ENCODE measurements around the gene THTPA.
"Not testable (repeated sequence)": the region's sequence is repeated elsewhere in the genome, so short reads cannot be mapped to it uniquely, and the experiment has no call there.

The THTPA gene

GRCh38 chr14:23533652-23534435, 22.2 kb upstream of the THTPA start:
- DNase-seq (ENCODE audit: low read depth in 2 of 2) = no peak

- DNase-seq (ENCODE audit: low read depth in 2 of 2) = no peak
These were observed 20.1 kb upstream of the THTPA start for GRCh38 chr14:23535943-23536342.

- DNase-seq (ENCODE audit: low read depth in 2 of 2) = no peak
These were observed 19.6 kb upstream of the THTPA start for GRCh38 chr14:23536494-23536893.

GRCh38 chr14:23536906-23537305, 19.2 kb upstream of the THTPA start:
- DNase-seq (ENCODE audit: low read depth in 2 of 2) = not testable (repeated sequence)

GRCh38 chr14:23537351-23538049, 18.6 kb upstream of the THTPA start:
- no peak for DNase-seq (ENCODE audit: low read depth in 2 of 2)

- no peak for DNase-seq (ENCODE audit: low read depth in 2 of 2)
These were observed 17.9 kb upstream of the THTPA start for GRCh38 chr14:23538050-23538718.

- no peak for DNase-seq (ENCODE audit: low read depth in 2 of 2)
These were observed 17.3 kb upstream of the THTPA start for GRCh38 chr14:23538785-23539184.

- DNase-seq (ENCODE audit: low read depth in 2 of 2) = peak in 1 of 2 experiments; percentile 5
These were observed 16.6 kb upstream of the THTPA start for GRCh38 chr14:23539248-23540140.

- DNase-seq (ENCODE audit: low read depth in 2 of 2) = no peak
These were observed 16.0 kb upstream of the THTPA start for GRCh38 chr14:23540141-23540469.

- no peak for DNase-seq (ENCODE audit: low read depth in 2 of 2)
These were observed 13.8 kb upstream of the THTPA start for GRCh38 chr14:23542261-23542660.

- no peak for DNase-seq (ENCODE audit: low read depth in 2 of 2)
These were observed 12.7 kb upstream of the THTPA start for GRCh38 chr14:23543403-23543802.

GRCh38 chr14:23544511-23545447, 11.3 kb upstream of the THTPA start:
- no peak for DNase-seq (ENCODE audit: low read depth in 2 of 2)

GRCh38 chr14:23545740-23546365, 10.2 kb upstream of the THTPA start:
- no peak for DNase-seq (ENCODE audit: low read depth in 2 of 2)

GRCh38 chr14:23546450-23547035, 9.5 kb upstream of the THTPA start:
- no peak for DNase-seq (ENCODE audit: low read depth in 2 of 2)

GRCh38 chr14:23547924-23548323, 8.1 kb upstream of the THTPA start:
- DNase-seq (ENCODE audit: low read depth in 2 of 2) = no peak

- DNase-seq (ENCODE audit: low read depth in 2 of 2) = no peak
These were observed 7.4 kb upstream of the THTPA start for GRCh38 chr14:23548351-23549318.

- no peak for DNase-seq (ENCODE audit: low read depth in 2 of 2)
These were observed 5.8 kb upstream of the THTPA start for GRCh38 chr14:23550131-23550811.

GRCh38 chr14:23550812-23551265, 5.2 kb upstream of the THTPA start:
- DNase-seq (ENCODE audit: low read depth in 2 of 2) = no peak

Measured in fibroblast of skin of left quadriceps (primary cell).